Lower leg skin (tissue), 3 donors: ENCODE measurements around the gene RAMP3.

ENCODE experiments used
- POLR2A ChIP-seq, 2 donors: fragments of 450-650 bp; IDR thresholded peaks; one replicate each; pipeline ENCODE4 v1.6.1; 2016 to 2017; ENCODE audit warnings: antibody characterized with exemption in 2 of 2, mild to moderate bottlenecking in 1 of 2, moderate library complexity in 1 of 2
- TF ChIP-seq, protein P1 (sequence below), 3 donors: fragments of 450-650 bp; IDR thresholded peaks; one replicate each; pipeline ENCODE4 v1.5.1; 2016; ENCODE audit warnings: antibody characterized with exemption in 3 of 3, mild to moderate bottlenecking in 3 of 3, moderate library complexity in 2 of 3

DNA sequence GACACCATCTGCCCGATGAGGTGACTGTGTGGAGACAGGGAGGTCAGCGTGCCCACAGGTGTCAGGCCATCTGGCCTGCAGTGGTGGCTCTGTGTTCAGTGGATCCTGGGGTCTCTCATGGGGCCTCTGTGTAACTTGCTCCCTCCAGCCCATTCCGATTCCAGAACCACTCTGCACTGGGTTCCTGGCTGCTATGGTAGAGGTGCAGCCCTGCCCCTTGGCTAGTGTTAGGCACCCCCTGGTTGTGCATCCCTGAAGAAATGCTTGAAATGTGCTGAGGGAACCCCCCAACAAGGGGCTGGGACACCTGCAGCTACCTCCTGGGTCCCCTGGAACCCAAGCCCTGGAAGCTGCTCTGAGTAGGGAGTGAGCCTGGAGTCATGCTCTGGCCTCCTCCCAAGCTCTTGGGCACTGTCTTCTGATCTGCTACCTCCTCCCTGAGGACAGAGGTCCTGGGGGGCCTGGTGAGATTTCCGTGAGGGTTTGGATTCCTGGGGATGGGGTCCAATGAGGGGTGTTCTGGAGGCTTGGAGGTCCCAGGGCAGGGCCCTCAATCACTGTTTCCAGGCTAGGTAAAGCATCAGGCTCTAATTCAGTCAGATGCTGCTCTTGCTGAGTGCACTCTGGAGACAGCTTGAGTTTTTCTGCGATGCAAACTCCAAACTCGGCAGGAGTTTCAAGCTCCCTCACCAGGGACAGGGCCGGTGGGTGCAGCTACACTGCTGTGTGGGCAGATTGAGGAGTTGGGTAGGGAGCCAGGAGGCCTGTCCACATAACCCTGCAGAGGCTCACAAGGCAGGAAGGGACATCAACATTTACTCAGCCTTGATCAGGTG, 27.7 kb downstream of the RAMP3 start:
- TF ChIP-seq POLR2A (IDR thresholded peaks at IDR 0.05): no peak
- TF ChIP-seq, protein P1, sequence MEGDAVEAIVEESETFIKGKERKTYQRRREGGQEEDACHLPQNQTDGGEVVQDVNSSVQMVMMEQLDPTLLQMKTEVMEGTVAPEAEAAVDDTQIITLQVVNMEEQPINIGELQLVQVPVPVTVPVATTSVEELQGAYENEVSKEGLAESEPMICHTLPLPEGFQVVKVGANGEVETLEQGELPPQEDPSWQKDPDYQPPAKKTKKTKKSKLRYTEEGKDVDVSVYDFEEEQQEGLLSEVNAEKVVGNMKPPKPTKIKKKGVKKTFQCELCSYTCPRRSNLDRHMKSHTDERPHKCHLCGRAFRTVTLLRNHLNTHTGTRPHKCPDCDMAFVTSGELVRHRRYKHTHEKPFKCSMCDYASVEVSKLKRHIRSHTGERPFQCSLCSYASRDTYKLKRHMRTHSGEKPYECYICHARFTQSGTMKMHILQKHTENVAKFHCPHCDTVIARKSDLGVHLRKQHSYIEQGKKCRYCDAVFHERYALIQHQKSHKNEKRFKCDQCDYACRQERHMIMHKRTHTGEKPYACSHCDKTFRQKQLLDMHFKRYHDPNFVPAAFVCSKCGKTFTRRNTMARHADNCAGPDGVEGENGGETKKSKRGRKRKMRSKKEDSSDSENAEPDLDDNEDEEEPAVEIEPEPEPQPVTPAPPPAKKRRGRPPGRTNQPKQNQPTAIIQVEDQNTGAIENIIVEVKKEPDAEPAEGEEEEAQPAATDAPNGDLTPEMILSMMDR (IDR thresholded peaks at IDR 0.05): no peak
